GM18868 (cell line): Measurements from ENCODE around the gene MACIR.

ENCODE experiments used
- ATAC-seq: cut with Tn5 transposase; IDR thresholded peaks from one replicate; pipeline ENCODE4 v1.9.1; 2021; ENCODE audit warnings: mild to moderate bottlenecking, moderate library complexity; ENCODE audit not compliant: unreplicated experiment

The MACIR gene

DNA sequence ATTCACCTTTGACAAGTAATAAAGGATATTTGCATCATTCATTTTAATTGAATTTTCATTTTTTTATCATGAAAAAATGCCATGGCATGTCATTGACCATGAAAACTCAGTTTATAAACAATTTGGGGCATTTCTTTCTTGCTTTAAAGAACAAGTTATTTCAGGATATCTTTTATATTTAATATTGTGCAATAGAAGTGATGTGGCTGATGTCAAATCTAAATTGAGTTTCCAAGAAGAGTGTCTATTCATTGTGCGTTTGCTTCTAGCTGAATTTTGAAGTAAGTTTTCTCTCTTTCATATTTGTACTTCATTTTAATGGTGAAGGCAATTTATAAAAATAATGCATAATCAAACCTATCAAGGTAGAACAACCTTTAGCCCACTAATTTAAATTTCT lies 30.5 kb downstream of the MACIR start:
- ATAC-seq = no peak

DNA sequence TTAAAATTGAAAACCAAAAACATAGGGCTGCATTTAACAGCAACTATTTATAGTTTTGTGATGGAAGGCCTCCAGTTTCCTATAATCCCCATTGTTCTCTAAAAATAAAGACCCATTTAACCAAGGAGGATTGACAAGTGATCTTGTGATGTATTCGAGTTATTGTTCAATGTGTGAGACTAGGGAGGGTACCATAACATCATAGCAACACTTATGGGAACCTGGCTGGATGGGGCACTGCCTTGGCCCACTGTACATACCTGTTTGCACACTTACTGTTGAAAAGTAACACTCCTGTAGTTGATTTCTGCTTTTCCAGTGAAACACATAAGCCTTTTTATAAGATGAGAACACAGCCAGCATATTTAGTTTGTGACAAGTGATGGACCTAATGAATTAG lies 32.3 kb downstream of the MACIR start:
- no peak for ATAC-seq

DNA sequence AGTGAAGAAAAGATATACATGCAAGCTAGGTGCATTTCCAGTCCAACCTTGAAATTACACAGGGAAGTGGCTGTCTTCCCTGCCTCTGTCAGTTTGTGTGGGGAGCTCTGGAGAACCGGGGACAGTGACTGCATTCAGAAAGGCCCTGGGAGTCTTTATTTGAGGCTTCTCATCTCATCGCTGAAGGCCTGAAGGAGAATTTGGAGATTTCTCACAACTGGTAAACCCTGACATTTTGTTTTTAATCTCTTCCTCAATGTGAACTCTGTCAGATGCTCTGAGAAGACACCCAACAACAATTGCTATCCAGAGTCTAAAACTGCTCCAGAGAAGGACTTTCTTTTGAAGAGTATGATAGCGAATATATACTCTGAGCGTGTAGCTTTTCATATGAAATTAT lies 33.0 kb downstream of the MACIR start:
- no peak for ATAC-seq

DNA sequence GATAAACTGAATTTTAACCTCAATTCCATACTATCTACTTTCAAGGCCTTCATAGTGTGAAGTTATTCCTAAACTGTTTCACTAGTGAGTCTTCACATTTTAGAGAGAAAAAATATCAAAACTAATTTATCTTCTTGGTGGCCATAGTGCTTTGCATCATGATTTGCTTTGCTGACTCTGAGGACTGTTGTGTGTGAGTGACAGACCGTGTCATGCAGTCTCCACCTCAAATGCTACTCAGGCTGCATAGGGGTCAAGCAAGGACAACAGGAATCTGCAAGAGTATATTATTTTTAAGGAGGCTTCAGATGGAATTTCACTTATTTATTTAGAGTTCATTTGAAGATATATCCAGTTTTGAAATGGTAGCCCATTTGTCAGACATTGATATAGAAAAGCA lies 34.5 kb downstream of the MACIR start:
- no peak for ATAC-seq

DNA sequence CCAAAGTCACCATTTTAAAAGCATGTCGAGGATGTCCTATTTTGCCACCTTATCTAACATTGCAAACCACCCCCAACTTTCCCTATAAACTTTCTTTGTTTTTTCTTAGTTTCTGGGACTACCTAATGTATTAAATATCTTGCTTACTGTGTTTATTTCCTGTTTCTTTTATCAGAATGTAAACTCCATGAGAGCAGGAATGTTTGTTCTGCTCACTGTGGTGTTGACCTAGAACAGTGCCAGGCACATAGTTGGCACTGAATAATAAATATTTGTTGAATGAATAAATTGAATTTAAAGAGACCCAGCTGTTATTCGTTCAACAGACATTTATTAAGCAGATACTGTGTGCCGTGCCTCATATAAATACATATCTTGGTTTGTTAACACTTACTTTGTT lies 35.2 kb downstream of the MACIR start:
- no peak for ATAC-seq

DNA sequence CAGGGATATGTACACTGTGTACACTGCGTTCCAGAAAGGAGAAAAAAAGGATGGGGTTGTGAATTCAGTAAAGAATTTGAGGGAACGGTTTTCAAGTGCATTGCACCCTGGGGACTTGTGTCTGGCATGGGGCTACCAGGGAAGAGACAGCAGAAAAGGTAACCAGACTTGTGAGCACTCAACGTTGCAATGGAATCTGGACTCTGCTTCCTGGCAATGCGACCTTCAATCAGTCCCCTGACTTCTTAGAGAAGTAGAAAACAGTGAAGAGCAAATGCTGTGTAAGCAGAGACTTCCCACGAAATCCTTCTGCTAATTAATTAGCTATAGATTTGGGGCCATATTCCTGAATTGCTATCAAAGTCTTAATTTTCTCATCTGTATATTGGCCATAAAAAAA lies 36.3 kb downstream of the MACIR start:
- ATAC-seq = no peak

DNA sequence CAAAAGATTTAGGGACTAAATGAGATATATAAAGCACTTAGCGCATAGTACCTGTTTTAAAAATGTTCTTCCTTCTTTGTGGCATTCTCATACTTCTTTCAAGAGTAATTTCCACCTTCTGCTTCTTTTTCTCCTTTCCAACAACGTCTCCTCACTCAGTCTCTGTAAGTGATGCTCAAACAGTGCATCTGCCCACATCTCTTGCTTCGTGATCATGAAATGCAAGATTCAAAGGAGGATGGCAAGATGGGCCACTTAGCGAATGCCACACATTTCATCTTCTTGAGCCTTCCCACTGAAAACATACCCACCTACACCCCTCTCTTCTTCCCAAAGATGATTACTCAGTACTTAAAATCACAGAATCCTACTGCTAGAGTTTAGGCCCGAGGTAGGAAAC lies 36.9 kb downstream of the MACIR start:
- ATAC-seq = no peak

DNA sequence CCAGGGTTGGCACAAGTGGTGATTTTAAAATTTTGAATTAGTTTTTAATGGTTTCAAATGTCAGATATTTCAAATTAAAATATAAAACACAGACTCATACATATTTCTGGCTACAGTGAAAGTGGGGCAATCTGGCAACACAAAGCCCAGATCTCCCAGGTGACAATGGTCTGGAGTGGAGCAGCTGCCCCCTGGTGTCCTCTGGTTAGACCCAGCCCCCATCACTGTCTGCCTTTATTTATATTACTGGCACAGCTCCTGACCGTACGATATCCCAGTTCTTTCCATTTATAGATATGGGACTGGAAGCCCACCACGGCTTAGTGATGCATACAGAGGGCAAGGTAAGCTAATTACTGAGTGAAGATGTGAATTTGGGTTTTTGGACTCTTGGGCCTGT lies 37.3 kb downstream of the MACIR start:
- ATAC-seq = no peak

DNA sequence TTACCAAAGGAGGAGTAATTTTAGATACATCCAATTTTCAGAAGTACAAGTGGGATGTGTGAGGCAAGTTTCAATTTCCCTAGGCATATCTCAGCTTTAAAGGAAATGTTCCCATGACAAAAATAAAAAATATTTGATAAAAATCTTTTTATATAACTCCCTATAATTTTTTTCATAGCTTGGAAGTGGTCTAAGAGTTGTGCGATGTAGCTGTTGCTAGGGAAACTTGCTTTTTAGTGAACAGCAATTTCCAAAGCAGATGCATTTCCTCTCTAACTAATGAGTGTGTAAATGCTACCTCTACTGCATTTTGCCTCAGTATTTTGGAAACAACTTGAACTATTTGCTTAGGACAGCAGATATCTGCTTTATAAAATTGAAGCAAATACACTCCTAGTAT lies 39.6 kb downstream of the MACIR start:
- no peak for ATAC-seq

DNA sequence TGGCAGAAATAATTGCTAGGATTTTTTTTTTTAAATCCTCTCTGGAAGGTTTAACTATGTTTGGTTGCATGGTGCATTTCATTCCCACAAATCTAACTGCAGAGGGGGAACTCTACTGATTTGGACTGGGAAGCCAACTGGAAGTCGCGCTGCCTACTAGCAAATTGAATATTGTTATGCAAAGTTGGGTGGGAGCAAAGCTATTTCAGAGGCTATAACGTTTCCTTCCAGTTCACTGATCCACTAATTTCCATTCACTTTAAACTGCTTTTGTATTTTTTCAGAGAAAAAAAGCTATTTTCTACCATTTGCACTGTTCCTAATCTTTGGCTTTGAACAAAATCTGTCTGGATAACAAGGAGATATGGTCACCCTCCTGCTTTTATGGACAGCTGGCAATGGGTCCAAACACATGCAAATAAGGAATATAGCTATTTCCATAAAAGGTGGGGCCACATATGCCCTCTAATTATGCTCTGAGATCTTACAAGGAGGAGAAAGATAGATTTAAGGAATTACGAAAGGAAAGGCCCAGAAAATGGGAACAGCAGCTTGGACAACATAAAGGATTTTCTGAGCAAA lies 40.1 kb downstream of the MACIR start:
- no peak for ATAC-seq

DNA sequence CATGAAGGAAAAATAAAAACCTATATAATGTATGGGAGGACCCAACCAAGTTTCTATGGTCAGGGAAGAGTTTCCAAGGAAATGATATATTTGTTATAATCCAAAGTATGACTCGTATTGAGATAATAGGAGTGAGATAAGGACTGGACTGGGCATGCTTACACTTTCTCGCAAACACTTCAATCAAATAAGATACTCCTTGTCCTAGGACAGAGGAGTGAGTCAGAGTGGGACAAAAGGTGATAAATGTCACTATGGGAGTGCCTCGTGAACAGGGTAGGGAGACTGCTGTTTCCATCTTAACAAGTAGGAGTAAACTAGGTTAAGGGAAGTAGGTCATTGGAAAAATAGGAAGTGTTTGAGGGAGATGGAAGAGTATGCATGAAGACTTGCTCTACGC lies 47.2 kb downstream of the MACIR start:
- ATAC-seq = no peak

DNA sequence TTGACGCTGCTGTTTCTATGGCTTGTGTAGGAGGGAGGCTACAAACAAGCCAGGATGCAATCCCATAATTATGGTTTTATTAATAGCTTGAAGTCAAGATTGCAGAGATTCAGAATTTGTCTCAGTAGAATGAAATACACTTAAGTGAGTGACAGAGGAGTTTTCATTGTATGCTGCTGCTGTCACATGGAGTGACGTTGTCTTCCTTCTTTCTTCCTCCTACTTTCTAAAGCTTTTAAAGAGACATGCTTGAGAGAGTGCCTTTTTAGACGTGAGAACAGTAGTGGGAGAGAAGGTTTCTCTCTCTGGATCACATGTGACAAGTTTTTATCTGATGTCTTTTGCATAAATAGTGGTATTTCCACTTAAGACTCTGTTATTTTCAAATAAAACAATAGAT lies 48.9 kb downstream of the MACIR start:
- ATAC-seq = no peak

DNA sequence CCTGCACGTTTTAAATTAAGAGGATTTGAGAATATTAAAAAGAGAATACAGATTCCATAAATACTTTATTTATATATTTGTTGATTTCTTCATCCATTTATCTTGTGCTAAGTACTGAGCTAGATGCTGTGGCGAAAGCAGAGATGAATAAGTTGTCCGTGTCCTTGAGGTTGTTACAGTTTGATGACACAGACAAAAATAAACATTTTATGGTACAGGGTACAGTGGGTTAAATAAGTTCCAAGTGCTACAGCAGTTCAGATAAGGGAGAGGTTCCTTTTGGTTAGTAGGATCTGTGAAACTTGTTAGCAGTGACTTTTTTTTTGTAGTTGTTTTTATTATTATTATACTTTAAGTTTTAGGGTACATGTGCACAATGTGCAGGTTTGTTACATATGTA lies 50.2 kb downstream of the MACIR start:
- no peak for ATAC-seq

DNA sequence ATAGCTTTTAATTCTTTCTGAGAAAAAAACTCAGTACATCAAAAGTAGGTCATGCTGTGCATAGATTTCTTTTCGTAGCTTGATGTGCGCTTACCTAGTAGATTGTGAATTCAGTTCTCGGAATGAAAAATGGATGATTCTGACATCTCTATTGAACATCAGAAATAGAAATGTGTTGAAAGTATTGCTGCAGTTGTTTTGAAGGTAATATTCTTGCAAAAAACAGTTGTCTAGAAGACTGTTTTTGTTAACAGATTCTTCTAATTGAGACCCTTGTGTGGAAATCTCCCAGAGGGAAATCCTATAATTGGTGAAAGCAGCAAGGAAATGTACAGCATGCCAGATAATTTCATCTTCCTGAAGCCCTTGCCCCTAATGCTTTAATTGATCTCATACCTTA lies 54.5 kb downstream of the MACIR start:
- ATAC-seq = no peak

DNA sequence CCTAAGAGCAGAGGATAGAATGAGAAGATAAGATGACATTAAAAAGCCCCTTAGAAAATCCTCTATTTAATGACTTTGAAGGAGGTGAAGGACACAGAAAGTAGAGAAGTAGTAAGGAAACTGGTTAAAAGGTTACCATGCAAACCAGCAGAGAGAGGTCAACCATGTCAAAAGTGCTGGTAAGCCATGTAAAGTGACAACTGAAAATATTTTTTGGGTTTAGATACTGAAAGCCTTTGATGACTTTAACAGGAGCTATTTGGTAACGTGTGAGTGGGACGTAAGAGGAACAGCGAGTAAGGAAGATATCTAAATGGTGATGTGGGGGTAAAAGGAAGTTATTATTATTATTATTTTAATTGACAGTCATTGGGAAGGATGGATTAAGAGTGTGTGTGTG lies 56.9 kb downstream of the MACIR start:
- ATAC-seq = no peak

DNA sequence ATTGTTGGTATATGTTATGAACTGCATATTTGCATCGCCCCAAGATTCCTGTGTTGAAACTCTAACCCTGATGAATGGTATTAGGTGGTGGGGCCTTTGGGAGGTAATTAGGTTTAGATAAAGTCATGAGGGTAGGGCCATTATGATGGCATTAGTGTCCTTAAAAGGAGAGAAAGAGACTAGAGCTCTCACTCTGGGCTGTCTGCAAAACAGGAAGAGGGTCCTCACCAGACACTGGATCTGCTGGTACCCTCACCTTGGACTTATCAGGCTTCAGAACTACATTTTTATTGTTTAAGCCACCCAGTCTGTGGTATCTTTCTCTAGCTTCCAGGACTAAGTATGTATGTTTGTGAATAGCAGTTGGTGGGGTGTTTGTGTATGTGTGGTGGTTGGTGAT lies 68.9 kb downstream of the MACIR start:
- ATAC-seq = no peak

DNA sequence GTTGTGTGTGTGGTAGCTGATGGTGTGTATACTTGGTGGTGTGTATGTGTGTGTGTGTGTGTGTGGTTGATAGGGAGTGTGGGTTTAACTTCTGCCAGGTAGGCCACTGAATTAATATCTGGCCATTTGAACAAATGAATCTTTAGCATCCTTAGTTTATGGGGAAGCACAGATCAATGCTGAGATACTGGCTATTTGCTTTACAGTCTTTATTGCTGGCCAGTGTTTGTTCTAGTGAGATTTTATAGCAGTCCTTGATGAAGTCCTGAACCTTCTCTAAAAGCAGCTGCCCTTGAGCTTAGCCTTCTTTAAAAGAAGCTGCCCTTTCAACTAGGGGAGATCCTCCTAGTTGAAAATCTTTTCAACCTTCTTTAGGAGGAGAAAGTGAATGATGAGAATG lies 69.3 kb downstream of the MACIR start:
- ATAC-seq = no peak
